ENCODE results near the gene OR2T27. TPM values are rescaled to one million over a fixed set of nuclear protein-coding genes. Genes with fewer than 3 reads are reported as not detected.

The OR2T27 gene
- total and polyA plus RNA-seq, 3 donors from 2014 or later: not detected

DNA sequence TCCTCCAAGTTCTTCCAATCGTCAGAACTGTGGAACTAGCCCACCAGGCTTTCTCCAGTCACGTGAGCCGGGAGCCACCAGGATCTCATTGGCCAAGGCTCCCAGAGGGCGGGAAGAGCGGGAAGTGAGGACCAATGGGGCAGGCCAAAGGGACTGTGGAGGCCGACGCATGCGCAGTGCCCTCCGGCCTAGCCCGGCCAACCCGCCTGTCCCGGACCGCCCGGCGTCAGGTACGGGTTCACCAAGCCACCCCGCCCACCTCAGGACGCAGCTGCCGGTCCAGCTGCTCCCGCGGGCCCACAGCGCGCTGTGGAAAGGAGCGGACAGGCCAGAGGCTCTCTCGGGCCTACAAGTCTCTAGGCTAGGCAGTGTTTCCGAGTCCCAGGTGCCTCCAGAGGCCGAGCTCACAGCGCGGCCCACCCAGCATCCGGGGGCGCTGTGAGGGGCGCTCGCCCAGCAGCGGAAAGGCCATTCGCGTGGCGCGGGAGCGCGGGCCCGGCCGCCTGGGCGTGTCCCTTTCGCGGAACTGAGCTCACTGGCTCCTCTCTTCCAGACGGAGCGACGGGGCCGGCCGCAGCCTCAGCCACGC lies 36.3 kb upstream of the OR2T27 start:
- intact Hi-C loops (cut with DNase I; ENCODE audit: low total_unique reads): no loop called here
- peak overlapping the region; percentile 34 to 66 for H3K27ac ChIP-seq
- TF ChIP-seq, protein P1, sequence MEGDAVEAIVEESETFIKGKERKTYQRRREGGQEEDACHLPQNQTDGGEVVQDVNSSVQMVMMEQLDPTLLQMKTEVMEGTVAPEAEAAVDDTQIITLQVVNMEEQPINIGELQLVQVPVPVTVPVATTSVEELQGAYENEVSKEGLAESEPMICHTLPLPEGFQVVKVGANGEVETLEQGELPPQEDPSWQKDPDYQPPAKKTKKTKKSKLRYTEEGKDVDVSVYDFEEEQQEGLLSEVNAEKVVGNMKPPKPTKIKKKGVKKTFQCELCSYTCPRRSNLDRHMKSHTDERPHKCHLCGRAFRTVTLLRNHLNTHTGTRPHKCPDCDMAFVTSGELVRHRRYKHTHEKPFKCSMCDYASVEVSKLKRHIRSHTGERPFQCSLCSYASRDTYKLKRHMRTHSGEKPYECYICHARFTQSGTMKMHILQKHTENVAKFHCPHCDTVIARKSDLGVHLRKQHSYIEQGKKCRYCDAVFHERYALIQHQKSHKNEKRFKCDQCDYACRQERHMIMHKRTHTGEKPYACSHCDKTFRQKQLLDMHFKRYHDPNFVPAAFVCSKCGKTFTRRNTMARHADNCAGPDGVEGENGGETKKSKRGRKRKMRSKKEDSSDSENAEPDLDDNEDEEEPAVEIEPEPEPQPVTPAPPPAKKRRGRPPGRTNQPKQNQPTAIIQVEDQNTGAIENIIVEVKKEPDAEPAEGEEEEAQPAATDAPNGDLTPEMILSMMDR (IDR thresholded peaks at IDR 0.05): no peak
- no peak for TF ChIP-seq POLR2A (IDR thresholded peaks at IDR 0.05)
- peak overlapping the region; percentile 45 to 62 for H3K4me3 ChIP-seq
- no peaks in the 10 kb centered on the region for H3K9me3 ChIP-seq
- no peaks in the 10 kb centered on the region for H3K27me3 ChIP-seq
- peak; percentile 80 for DNase-seq
- H3K4me1 ChIP-seq: no peaks in the 10 kb centered on the region
- 45 to 49% methylated on average over 23 to 37 of the region's 51 CpGs for WGBS, 2 donors
- no peaks in the 10 kb centered on the region for H3K36me3 ChIP-seq (ENCODE audit: low read depth, missing control alignments)

DNA sequence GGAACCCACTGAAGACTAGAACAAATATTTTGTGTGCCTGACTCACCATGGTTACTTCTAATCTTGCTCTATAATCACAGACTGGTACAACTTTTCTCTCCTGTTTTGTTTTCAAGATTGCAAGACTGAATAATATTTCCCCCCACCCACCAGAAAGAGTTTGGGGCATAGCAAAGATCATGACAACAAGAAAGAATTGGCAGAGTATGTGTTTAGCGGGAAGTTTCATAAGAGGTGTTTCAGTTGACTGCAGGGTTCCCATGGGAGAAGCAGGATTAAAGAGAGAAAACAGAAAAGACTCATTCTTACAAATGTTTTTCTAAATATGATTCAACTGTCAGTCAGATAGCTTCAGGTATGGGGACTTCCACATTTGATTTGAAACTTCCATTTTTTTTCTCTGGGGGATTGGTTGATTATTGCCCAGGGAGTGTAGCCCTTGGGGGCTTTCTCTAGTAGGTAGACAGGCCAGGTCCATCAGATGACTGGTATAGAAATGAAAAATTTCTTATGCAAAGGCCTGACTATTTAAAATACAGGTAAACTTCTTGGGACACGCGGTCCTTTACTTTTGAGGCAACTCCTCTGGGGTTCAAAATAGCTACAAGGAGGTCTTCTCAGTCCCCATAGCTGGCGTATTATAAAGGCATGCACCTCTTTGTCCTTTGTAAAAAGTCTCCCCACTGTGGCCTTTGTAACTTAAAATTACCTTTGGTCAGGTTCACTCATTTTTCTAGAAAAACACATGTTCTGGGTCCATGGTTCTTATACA lies 33.4 kb upstream of the OR2T27 start:
- no peaks in the 10 kb centered on the region for H3K27me3 ChIP-seq
- intact Hi-C loops (cut with DNase I; ENCODE audit: low total_unique reads): no loop called here
- 84 to 85% methylated on average over 4 of the region's 4 CpGs for WGBS, 2 donors
- DNase-seq: no peak
- no peak overlapping the region for H3K27ac ChIP-seq
- TF ChIP-seq, protein P1 (IDR thresholded peaks at IDR 0.05): no peak
- H3K36me3 ChIP-seq (ENCODE audit: low read depth, missing control alignments): no peaks in the 10 kb centered on the region
- H3K4me3 ChIP-seq: no peak overlapping the region
- H3K4me1 ChIP-seq: no peaks in the 10 kb centered on the region
- H3K9me3 ChIP-seq: no peaks in the 10 kb centered on the region

DNA sequence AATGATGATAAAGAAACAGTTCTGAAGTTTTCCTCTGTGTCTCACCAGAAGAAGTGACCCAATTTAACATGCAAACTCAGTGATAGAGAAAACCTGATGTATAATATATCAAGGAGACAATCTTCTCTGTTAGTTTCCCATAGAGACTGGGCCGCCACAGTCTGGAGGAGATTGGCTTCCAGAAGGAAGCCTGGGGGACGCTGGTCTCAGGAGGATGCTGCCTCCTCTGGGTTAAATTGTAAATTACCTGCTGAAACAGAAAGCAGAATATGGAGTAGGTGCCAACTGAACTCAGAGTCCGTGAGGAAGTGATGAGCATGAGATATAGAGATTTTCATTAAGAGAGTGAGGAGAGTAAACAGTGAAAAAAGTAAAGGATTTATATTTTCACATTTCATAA lies 31.5 kb upstream of the OR2T27 start:
- 42 to 46% methylated on average over 3 of the region's 3 CpGs for WGBS, 2 donors
- TF ChIP-seq POLR2A (IDR thresholded peaks at IDR 0.05): no peak
- TF ChIP-seq, protein P1 (IDR thresholded peaks at IDR 0.05): peak; percentile 18 to 45 (median 30)
- intact Hi-C loops (cut with DNase I; ENCODE audit: low total_unique reads): no loop called here

DNA sequence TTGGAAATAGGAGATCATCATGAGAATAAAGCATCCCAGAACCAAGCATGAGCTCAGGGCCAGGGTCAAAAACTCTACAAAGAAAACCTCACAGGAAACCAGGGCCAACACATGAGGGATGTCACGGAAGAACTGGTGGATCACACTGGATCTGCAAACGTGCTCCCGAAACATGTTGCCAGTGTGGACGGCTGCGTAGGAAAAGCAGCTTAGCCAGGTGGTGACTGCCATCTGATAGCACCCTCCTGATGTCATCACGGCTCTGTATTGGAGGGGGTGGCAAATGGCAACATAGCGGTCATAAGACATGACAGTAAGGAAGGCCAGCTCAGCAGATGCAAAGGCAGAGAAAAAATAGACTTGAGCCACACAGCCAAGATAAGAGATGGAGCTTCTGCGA lies 26.3 kb upstream of the OR2T27 start:
- TF ChIP-seq, protein P1 (IDR thresholded peaks at IDR 0.05): no peak
- TF ChIP-seq POLR2A (IDR thresholded peaks at IDR 0.05): no peak
- WGBS, 2 donors: 87 to 88% methylated on average over 8 of the region's 8 CpGs
- Histone ChIP-seq H3K36me3 (ENCODE audit: low read depth, missing control alignments) (no peaks in the 10 kb centered on the region), H3K4me3 (no peak overlapping the region), H3K27me3 (no peaks in the 10 kb centered on the region), H3K4me1 (no peaks in the 10 kb centered on the region), H3K27ac (no peak overlapping the region), H3K9me3 (no peaks in the 10 kb centered on the region)
- DNase-seq: no peak
- intact Hi-C loops (cut with DNase I; ENCODE audit: low total_unique reads): no loop called here

More for the DNA sequence above, 31.5 kb upstream of the OR2T27 start:
- peak; percentile 70 for DNase-seq
- Histone ChIP-seq H3K27ac (no peak overlapping the region), H3K27me3 (no peaks in the 10 kb centered on the region), H3K36me3 (ENCODE audit: low read depth, missing control alignments) (no peaks in the 10 kb centered on the region), H3K9me3 (no peaks in the 10 kb centered on the region), H3K4me3 (no peak overlapping the region), H3K4me1 (no peaks in the 10 kb centered on the region)

Data from testis (tissue), 3 donors.